GM12892 (cell line): Measurements from ENCODE around the gene POLR2F.

Experiments used
- POLR2A ChIP-seq: IDR thresholded peaks from 2 replicates; pipeline ENCODE4 v1.6.1; 2011; ENCODE audit warnings: low read depth, low read length, control low read depth
- POLR2AphosphoS5 ChIP-seq: IDR thresholded peaks from 2 replicates; pipeline ENCODE4 v1.6.1; 2011; ENCODE audit warnings: low read depth, low read length, control low read depth
- TAF1 ChIP-seq: IDR thresholded peaks from 2 replicates; pipeline ENCODE4 v1.6.1; 2011; ENCODE audit warnings: low read depth, mild to moderate bottlenecking, control low read depth, low read length, borderline replicate concordance

GRCh38 chr22:37930270-37930951, 23.1 kb upstream of the POLR2F start:
- TF ChIP-seq POLR2A: no peak
- no peak for TF ChIP-seq TAF1
- TF ChIP-seq POLR2AphosphoS5: no peak
